Caco-2 (cell line): Measurements from ENCODE around the gene PEX13. TPM values are rescaled to one million over a fixed set of nuclear protein-coding genes. Genes with fewer than 3 reads are reported as not detected.

ENCODE experiments used
- BruUV-seq: library from RNA; stranded (reverse); fragments of 400-500 nt; replicated peaks from 2 replicates; lab custom pipeline; 2021; lab: Mats Ljungman, UMichigan
- CTCF ChIA-PET: fragments of 300-600 bp; sonication (Branson Sonifier 250); formaldehyde crosslinking; loops from one replicate; lab custom pipeline; 2022; ENCODE audit warnings: antibody characterized with exemption; lab: Charles Lee
- POLR2A ChIA-PET: fragments of 300-600 bp; sonication (Branson Sonifier 250); formaldehyde crosslinking; loops from one replicate; lab custom pipeline; 2022; ENCODE audit warnings: antibody characterized with exemption; lab: Charles Lee
- DNase-seq, 2 experiments: peaks; one replicate each; pipeline versions ENCODE4 v3.0.0 to v3.0.0-alpha.2; 2020 to 2022
- H3K27me3 ChIP-seq: replicated peaks from 2 replicates; pipeline ENCODE4 v1.6.0; 2011; ENCODE audit warnings: low read length; ENCODE audit not compliant: control insufficient read depth, insufficient read depth
- H3K36me3 ChIP-seq: 2 replicates; pipeline ENCODE4 v1.5.1; 2011; ENCODE audit warnings: low read length; ENCODE audit not compliant: control insufficient read depth, insufficient read depth
- H3K4me1 ChIP-seq: fragments of 250-450 bp; sonication (Bioruptor Pico); 2 replicates; pipeline ENCODE4 v1.5.1; 2020; ENCODE audit warnings: mild to moderate bottlenecking
- H3K4me3 ChIP-seq: 2 replicates; pipeline ENCODE4 v1.5.1; 2011; ENCODE audit warnings: low read depth, mild to moderate bottlenecking, control low read depth, low read length
- H3K9me3 ChIP-seq: fragments of 250-450 bp; sonication (Bioruptor Pico); 2 replicates; pipeline ENCODE4 v1.5.1; 2020; ENCODE audit warnings: mild to moderate bottlenecking, moderate library complexity
- H3K27ac Mint-ChIP-seq: one replicate; pipeline ENCODE4 v1.8.0; 2022; ENCODE audit warnings: mixed read lengths; ENCODE audit not compliant: unreplicated experiment
- H3K27me3 Mint-ChIP-seq: one replicate; pipeline ENCODE4 v1.8.0; 2022; ENCODE audit warnings: mixed read lengths; ENCODE audit not compliant: insufficient read depth, unreplicated experiment
- H3K36me3 Mint-ChIP-seq: one replicate; pipeline ENCODE4 v1.8.0; 2022; ENCODE audit warnings: mild to moderate bottlenecking, mixed read lengths; ENCODE audit not compliant: insufficient read depth, unreplicated experiment
- H3K4me1 Mint-ChIP-seq: one replicate; pipeline ENCODE4 v1.8.0; 2022; ENCODE audit warnings: low read depth, mixed read lengths; ENCODE audit not compliant: unreplicated experiment
- H3K4me3 Mint-ChIP-seq: one replicate; pipeline ENCODE4 v1.8.0; 2022; ENCODE audit warnings: mild to moderate bottlenecking, moderate library complexity, mixed read lengths; ENCODE audit not compliant: unreplicated experiment
- H3K9me3 Mint-ChIP-seq: one replicate; pipeline ENCODE4 v1.8.0; 2022; ENCODE audit warnings: mixed read lengths; ENCODE audit not compliant: unreplicated experiment
- CTCF ChIP-seq, 2 experiments: fragments of 200-600 bp in 1 of 2; IDR thresholded peaks; 1 replicate in 1 of 2; 2 replicates in 1 of 2; pipeline versions ENCODE4 v1.5.1 to v1.8.0; 2011 to 2022; ENCODE audit warnings: antibody characterized with exemption in 1 of 2, control low read depth in 1 of 2, inconsistent platforms in 1 of 2, low read depth in 1 of 2, low read length in 1 of 2, mild to moderate bottlenecking in 1 of 2, moderate library complexity in 1 of 2; ENCODE audit not compliant: insufficient read depth in 1 of 2, severe bottlenecking in 1 of 2, unreplicated experiment in 1 of 2
- intact Hi-C: fragments of 100-400 bp; cut with micrococcal nuclease; formaldehyde crosslinking; loops from one replicate; pipeline ENCODE4 v1.10.0; 2022; ENCODE audit not compliant: unreplicated experiment
- total RNA-seq: library from RNA; stranded (reverse); gene quantifications from 2 replicates; pipeline ENCODE4 v1.2.3, GENCODE V29; 2022

The PEX13 gene
- total RNA-seq, 1 experiment from 2014 or later: 37.4 TPM

DNA sequence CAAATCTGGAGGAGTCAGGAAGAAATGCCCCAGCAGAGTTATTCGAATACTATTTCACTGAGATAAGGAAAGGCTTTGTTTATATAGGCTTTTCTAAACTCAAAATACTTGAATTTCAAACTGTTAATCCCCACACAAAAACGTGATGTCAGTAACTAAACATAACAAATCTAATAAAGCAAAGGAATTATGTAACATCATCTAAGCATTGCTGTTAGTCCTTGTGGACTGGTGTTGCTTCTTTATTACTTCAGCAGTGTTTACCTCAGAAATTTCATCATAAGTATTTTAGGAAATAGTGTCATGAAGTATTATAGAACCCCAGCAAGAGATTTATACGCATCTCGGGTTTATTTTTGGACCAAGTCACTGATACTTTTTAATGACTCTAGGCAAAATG, 28.5 kb downstream of the PEX13 start:
- TF ChIP-seq CTCF (IDR thresholded peaks at IDR 0.05; ENCODE audit: insufficient read depth in 1 of 2, low read depth in 1 of 2, low read length in 1 of 2, severe bottlenecking in 1 of 2, unreplicated experiment in 1 of 2): no peak
- no TSS peak for BruUV-seq
- Mint-ChIP-seq H3K27ac (no peak overlapping the region), H3K36me3 (peaks cover 46% of the 10 kb centered on the region), H3K4me1 (peaks cover 6% of the 10 kb centered on the region), H3K9me3 (no peaks in the 10 kb centered on the region), H3K4me3 (no peak overlapping the region), H3K27me3 (no peaks in the 10 kb centered on the region)
- Histone ChIP-seq H3K4me1 (no peaks in the 10 kb centered on the region), H3K9me3 (no peaks in the 10 kb centered on the region), H3K27me3 (no peaks in the 10 kb centered on the region), H3K4me3 (no peak overlapping the region), H3K36me3 (no peaks in the 10 kb centered on the region; the same call in 1 of the 2 replicates)
- intact Hi-C loops: loop anchor here (1.0 kb wide), 1 partner anchor 29 kb away; the partner anchor contains the start of gene PEX13
- DNase-seq: peak in 1 of 2 experiments; percentile 26
- ChIA-PET CTCF (no interaction called here), POLR2A (no interaction called here)

GRCh38 chr2:61055557-61055956, 38.0 kb downstream of the PEX13 start:
- Histone ChIP-seq H3K4me3 (no peak overlapping the region), H3K36me3 (peaks cover 1% of the 10 kb centered on the region), H3K4me1 (no peaks in the 10 kb centered on the region), H3K27me3 (no peaks in the 10 kb centered on the region), H3K9me3 (no peaks in the 10 kb centered on the region)
- BruUV-seq: no TSS peak
- H3K4me3 Mint-ChIP-seq: no peak overlapping the region
- TF ChIP-seq CTCF (IDR thresholded peaks at IDR 0.05; ENCODE audit: insufficient read depth in 1 of 2, low read depth in 1 of 2, low read length in 1 of 2, severe bottlenecking in 1 of 2, unreplicated experiment in 1 of 2): no peak
- peaks cover 43% of the 10 kb centered on the region for H3K36me3 Mint-ChIP-seq
- POLR2A ChIA-PET: no interaction called here
- DNase-seq: peak in 1 of 2 experiments; percentile 7
- intact Hi-C loops: no loop called here
- CTCF ChIA-PET: no interaction called here
- no peaks in the 10 kb centered on the region for H3K9me3 Mint-ChIP-seq
- H3K27me3 Mint-ChIP-seq: no peaks in the 10 kb centered on the region
- H3K27ac Mint-ChIP-seq: no peak overlapping the region
- no peaks in the 10 kb centered on the region for H3K4me1 Mint-ChIP-seq

DNA sequence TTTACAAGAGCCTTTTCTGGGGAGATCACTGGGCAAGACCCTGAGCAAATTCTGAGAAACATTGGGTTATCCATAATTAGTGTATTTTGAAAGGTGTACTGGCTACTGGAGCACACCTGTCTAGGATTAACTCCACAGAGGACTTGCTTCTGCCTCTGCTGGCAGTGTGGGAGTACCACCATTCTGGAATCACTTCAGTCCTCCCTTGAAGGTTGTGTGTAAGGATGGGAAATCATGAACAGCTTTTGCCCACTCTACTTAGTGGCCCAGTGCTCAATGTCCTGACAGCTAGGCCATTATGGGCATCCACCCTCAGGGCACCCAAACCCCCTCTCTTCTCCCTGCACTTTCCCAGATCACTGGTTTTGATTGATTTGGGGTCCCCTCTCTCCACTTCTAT, 40.0 kb downstream of the PEX13 start:
- H3K36me3 Mint-ChIP-seq: peaks cover 39% of the 10 kb centered on the region
- BruUV-seq: no TSS peak
- H3K27me3 Mint-ChIP-seq: no peaks in the 10 kb centered on the region
- Histone ChIP-seq H3K4me1 (no peaks in the 10 kb centered on the region), H3K9me3 (no peaks in the 10 kb centered on the region), H3K27me3 (no peaks in the 10 kb centered on the region), H3K36me3 (peaks cover 1% of the 10 kb centered on the region), H3K4me3 (no peak overlapping the region)
- intact Hi-C loops: no loop called here
- TF ChIP-seq CTCF (IDR thresholded peaks at IDR 0.05; ENCODE audit: insufficient read depth in 1 of 2, low read depth in 1 of 2, low read length in 1 of 2, severe bottlenecking in 1 of 2, unreplicated experiment in 1 of 2): no peak
- H3K27ac Mint-ChIP-seq: no peak overlapping the region
- POLR2A ChIA-PET: no interaction called here
- CTCF ChIA-PET: no interaction called here
- H3K9me3 Mint-ChIP-seq: no peaks in the 10 kb centered on the region
- no peak for DNase-seq
- H3K4me1 Mint-ChIP-seq: no peaks in the 10 kb centered on the region
- H3K4me3 Mint-ChIP-seq: no peak overlapping the region
